Stimulated activated effector memory CD8-positive, alpha-beta T cell treated with anti-CD3 and anti-CD28 coated beads, Interleukin-12 subunit alpha, Interleukin-12 subunit beta, amount 100 ng/mL, for 72 hours (primary cell): ENCODE results near the gene E2F4.

Experiments
- ATAC-seq: fragments of 150-1000 bp; cut with Tn5 transposase; 2 replicates; pipeline ENCODE4 v1.10.0; 2021
- DNase-seq, 2 donors: peaks; one replicate each; pipeline ENCODE4 v3.0.0; 2021 to 2022; ENCODE audit warnings: low spot score in 2 of 2
- H3K27ac Mint-ChIP-seq: one replicate; pipeline ENCODE4 v1.8.0; 2022; ENCODE audit warnings: mild to moderate bottlenecking, mixed read lengths
- H3K36me3 Mint-ChIP-seq: one replicate; pipeline ENCODE4 v1.8.0; 2022; ENCODE audit warnings: mild to moderate bottlenecking, mixed read lengths
- H3K4me1 Mint-ChIP-seq: one replicate; pipeline ENCODE4 v1.8.0; 2022; ENCODE audit warnings: mixed read lengths
- H3K4me3 Mint-ChIP-seq: one replicate; pipeline ENCODE4 v1.8.0; 2022; ENCODE audit warnings: mild to moderate bottlenecking, mixed read lengths
- H3K9me3 Mint-ChIP-seq: one replicate; pipeline ENCODE4 v1.8.0; 2022; ENCODE audit warnings: mixed read lengths

Gene E2F4

GRCh38 chr16:67191995-67192681 is at the start of gene E2F4:
E2F4 (plus strand) TSS chr16:67192155; CDS start chr16:67192228, 73 bp downstream.
- Mint-ChIP-seq H3K9me3 (no peaks in the 10 kb centered on the region), H3K4me1 (peaks cover 51% of the 10 kb centered on the region), H3K4me3 (peak within 1 kb of the TSS; percentile 88), H3K36me3 (peaks cover 44% of the 10 kb centered on the region), H3K27ac (peak within 1 kb of the TSS; percentile 86)
- ATAC-seq: peak; percentile 98
- DNase-seq: peak; percentile 85 to 93

- Mint-ChIP-seq H3K4me1 (no peaks in the 10 kb centered on the region), H3K36me3 (peaks cover 77% of the 10 kb centered on the region), H3K9me3 (no peaks in the 10 kb centered on the region), H3K27ac (peak overlapping the region; percentile 56), H3K4me3 (no peak overlapping the region)
- DNase-seq: no peak
- no peak for ATAC-seq
These were observed 49.6 kb upstream of the E2F4 start for GRCh38 chr16:67142342-67142741.

- Mint-ChIP-seq H3K27ac (peak overlapping the region; percentile 65), H3K36me3 (peaks cover 77% of the 10 kb centered on the region), H3K4me3 (no peak overlapping the region), H3K4me1 (peaks cover 12% of the 10 kb centered on the region), H3K9me3 (no peaks in the 10 kb centered on the region)
- DNase-seq (no peak), ATAC-seq (no peak)
These were observed 47.0 kb upstream of the E2F4 start for GRCh38 chr16:67144943-67145342.

- H3K9me3 Mint-ChIP-seq: no peaks in the 10 kb centered on the region
- ATAC-seq (no peak), DNase-seq (no peak)
- peaks cover 12% of the 10 kb centered on the region for H3K4me1 Mint-ChIP-seq
- peaks cover 69% of the 10 kb centered on the region for H3K36me3 Mint-ChIP-seq
- H3K4me3 Mint-ChIP-seq: no peak overlapping the region
- peak overlapping the region; percentile 26 for H3K27ac Mint-ChIP-seq
These were observed 46.2 kb upstream of the E2F4 start for GRCh38 chr16:67145746-67146145.

GRCh38 chr16:67146523-67147357 is 45.2 kb upstream of the E2F4 start:
- Mint-ChIP-seq H3K4me3 (no peak overlapping the region), H3K36me3 (peaks cover 69% of the 10 kb centered on the region), H3K27ac (peak overlapping the region; percentile 26), H3K4me1 (peaks cover 22% of the 10 kb centered on the region), H3K9me3 (no peaks in the 10 kb centered on the region)
- DNase-seq (no peak), ATAC-seq (no peak)

- peaks cover 24% of the 10 kb centered on the region for H3K4me1 Mint-ChIP-seq
- ATAC-seq (no peak), DNase-seq (no peak)
- H3K27ac Mint-ChIP-seq: no peak overlapping the region
- H3K4me3 Mint-ChIP-seq: no peak overlapping the region
- peaks cover 73% of the 10 kb centered on the region for H3K36me3 Mint-ChIP-seq
- no peaks in the 10 kb centered on the region for H3K9me3 Mint-ChIP-seq
These were observed 44.4 kb upstream of the E2F4 start for GRCh38 chr16:67147437-67148140.

- DNase-seq: no peak
- peaks cover 31% of the 10 kb centered on the region for H3K4me1 Mint-ChIP-seq
- no peaks in the 10 kb centered on the region for H3K9me3 Mint-ChIP-seq
- H3K4me3 Mint-ChIP-seq: peak overlapping the region; percentile 71
- peaks cover 72% of the 10 kb centered on the region for H3K36me3 Mint-ChIP-seq
- no peak overlapping the region for H3K27ac Mint-ChIP-seq
- no peak for ATAC-seq
These were observed 43.7 kb upstream of the E2F4 start for GRCh38 chr16:67148221-67148620.

GRCh38 chr16:67148656-67149275 is 43.2 kb upstream of the E2F4 start:
- Mint-ChIP-seq H3K9me3 (no peaks in the 10 kb centered on the region), H3K4me1 (peaks cover 36% of the 10 kb centered on the region), H3K4me3 (peak overlapping the region; percentile 71), H3K36me3 (peaks cover 71% of the 10 kb centered on the region), H3K27ac (no peak overlapping the region)
- no peak for ATAC-seq
- no peak for DNase-seq

- Mint-ChIP-seq H3K4me3 (peak overlapping the region; percentile 71), H3K4me1 (peaks cover 40% of the 10 kb centered on the region), H3K9me3 (no peaks in the 10 kb centered on the region), H3K27ac (no peak overlapping the region), H3K36me3 (peaks cover 70% of the 10 kb centered on the region)
- DNase-seq (no peak), ATAC-seq (no peak)
These were observed 42.5 kb upstream of the E2F4 start for GRCh38 chr16:67149276-67150046.

GRCh38 chr16:67150047-67150832 is 41.7 kb upstream of the E2F4 start:
- ATAC-seq: peak; percentile 83
- H3K9me3 Mint-ChIP-seq: no peaks in the 10 kb centered on the region
- H3K27ac Mint-ChIP-seq: peak overlapping the region; percentile 60
- DNase-seq: peak in 1 of 2 donors; percentile 76
- peak overlapping the region; percentile 71 for H3K4me3 Mint-ChIP-seq
- peaks cover 43% of the 10 kb centered on the region for H3K4me1 Mint-ChIP-seq
- H3K36me3 Mint-ChIP-seq: peaks cover 73% of the 10 kb centered on the region

- H3K27ac Mint-ChIP-seq: peak within 1 kb of the TSS; percentile 60
- peak within 1 kb of the TSS; percentile 71 for H3K4me3 Mint-ChIP-seq
- H3K4me1 Mint-ChIP-seq: peaks cover 48% of the 10 kb centered on the region
- DNase-seq (peak in 1 of 2 donors; percentile 73), ATAC-seq (peak; percentile 61)
- H3K9me3 Mint-ChIP-seq: no peaks in the 10 kb centered on the region
- H3K36me3 Mint-ChIP-seq: peaks cover 69% of the 10 kb centered on the region
These were observed 41.0 kb upstream of the E2F4 start, which contains the start of gene B3GNT9 for GRCh38 chr16:67150833-67151396. B3GNT9 (minus strand) TSS chr16:67150998; CDS start chr16:67150485, 513 bp downstream.

- DNase-seq (no peak), ATAC-seq (no peak)
- H3K36me3 Mint-ChIP-seq: peaks cover 63% of the 10 kb centered on the region
- H3K27ac Mint-ChIP-seq: peak overlapping the region; percentile 60
- H3K4me1 Mint-ChIP-seq: peaks cover 55% of the 10 kb centered on the region
- peak overlapping the region; percentile 71 for H3K4me3 Mint-ChIP-seq
- no peaks in the 10 kb centered on the region for H3K9me3 Mint-ChIP-seq
These were observed 40.4 kb upstream of the E2F4 start for GRCh38 chr16:67151431-67152097.
